Ramos (cell line): ENCODE data around the gene NBPF14.
"Not testable (repeated sequence)": the region's sequence is repeated elsewhere in the genome, so short reads cannot be mapped to it uniquely, and the experiment has no call there.

Experiments used
- in situ Hi-C: fragments of 300-500 bp; cut with MboI; formaldehyde crosslinking; loops from one replicate; pipeline ENCODE4 v1.14.3; 2022; ENCODE audit warnings: low sequenced_read_pairs; ENCODE audit not compliant: unreplicated experiment

Gene NBPF14, protein sequence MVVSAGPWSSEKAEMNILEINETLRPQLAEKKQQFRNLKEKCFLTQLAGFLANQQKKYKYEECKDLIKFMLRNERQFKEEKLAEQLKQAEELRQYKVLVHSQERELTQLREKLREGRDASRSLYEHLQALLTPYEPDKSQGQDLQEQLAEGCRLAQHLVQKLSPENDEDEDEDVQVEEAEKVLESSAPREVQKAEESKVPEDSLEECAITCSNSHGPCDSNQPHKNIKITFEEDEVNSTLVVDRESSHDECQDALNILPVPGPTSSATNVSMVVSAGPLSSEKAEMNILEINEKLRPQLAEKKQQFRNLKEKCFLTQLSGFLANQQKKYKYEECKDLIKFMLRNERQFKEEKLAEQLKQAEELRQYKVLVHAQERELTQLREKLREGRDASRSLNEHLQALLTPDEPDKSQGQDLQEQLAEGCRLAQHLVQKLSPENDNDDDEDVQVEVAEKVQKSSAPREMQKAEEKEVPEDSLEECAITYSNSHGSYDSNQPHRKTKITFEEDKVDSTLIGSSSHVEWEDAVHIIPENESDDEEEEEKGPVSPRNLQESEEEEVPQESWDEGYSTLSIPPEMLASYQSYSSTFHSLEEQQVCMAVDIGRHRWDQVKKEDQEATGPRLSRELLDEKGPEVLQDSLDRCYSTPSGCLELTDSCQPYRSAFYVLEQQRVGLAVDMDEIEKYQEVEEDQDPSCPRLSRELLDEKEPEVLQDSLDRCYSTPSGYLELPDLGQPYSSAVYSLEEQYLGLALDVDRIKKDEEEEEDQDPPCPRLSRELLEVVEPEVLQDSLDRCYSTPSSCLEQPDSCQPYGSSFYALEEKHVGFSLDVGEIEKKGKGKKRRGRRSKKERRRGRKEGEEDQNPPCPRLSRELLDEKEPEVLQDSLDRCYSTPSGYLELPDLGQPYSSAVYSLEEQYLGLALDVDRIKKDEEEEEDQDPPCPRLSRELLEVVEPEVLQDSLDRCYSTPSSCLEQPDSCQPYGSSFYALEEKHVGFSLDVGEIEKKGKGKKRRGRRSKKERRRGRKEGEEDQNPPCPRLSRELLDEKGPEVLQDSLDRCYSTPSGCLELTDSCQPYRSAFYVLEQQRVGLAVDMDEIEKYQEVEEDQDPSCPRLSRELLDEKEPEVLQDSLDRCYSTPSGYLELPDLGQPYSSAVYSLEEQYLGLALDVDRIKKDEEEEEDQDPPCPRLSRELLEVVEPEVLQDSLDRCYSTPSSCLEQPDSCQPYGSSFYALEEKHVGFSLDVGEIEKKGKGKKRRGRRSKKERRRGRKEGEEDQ (N-terminal part only)

DNA sequence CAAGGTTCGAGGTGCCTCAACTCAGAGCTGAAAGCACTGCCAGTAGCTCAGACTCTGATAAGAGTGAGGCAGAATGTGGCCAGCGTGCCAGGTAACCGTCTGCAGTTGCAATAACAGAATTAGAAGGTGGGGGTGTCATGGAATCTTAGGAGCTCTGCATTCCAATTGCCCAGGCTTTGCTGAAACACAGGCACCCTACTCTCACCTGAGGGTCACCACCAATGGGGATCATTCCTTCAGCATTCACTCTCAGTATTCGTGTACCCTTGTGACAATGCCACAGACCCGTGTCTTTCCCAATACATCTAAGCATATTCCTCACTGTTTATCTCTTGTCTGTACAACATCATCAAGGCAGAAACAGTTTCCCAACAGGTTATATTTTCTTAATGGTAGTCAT is at the start of gene NBPF14:
Gene NBPF14 (minus strand): TSS at position 101 of the 400 bp plus-strand sequence. CDS start 294 bp downstream, outside the sequence.
- in situ Hi-C loops: not testable (repeated sequence)

DNA sequence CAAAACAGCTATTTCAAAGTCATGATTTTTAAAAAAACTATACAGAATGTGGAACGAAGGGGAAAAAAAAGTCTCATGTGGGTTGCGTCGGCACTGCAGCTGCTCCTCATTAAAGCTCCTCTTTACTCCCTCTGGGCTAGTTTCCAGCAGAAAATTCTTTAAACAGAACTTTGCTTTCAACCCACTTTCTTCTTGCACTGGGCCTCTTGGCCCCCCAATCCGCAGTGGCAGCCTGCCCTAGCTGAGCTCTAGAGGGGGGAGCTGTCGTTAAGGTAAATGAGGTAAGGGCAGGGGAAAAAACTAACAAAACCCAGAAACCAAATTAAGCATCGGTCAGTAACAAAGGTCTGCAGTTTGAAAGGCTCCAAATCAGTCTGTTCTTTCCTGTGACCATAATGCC is 29.6 kb upstream of the NBPF14 start:
- in situ Hi-C loops: not testable (repeated sequence)

DNA sequence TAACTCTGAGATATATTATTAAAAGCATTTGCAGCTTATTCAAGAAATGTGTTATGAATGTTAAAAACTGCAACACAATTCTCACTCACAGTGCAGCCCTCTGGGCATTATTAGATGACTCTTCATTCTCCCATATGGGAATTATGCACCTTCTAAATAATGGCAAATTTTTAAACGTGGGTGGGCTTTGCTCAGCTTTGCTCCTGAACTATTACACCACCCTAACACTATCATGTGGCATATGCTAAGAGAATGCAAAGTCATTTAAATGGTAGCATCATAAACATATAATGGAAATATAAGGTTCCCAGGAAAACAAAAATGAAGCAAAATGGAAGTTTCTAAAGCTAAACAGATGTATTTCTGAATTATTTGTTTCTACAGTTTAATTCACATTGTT is 22.4 kb upstream of the NBPF14 start:
- in situ Hi-C loops: not testable (repeated sequence)

DNA sequence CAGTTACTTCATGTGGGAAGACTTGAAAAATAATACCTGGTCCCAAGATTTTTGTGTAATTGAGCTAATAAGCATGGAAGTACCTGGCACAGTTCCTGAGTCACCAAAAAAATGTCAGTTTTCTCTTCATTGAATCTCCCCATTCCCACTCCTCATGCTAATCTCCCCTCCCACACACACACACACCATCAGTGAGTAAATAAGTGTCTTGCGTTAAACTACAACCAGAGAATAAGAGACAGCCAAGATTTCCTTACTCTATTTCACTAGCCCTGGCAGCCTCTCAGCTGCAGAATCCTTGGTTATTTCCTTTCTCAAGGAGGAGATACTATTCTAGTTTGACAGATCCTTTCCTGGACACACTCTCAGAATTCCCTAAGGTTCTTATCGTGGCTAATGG is 9.5 kb upstream of the NBPF14 start:
- in situ Hi-C loops: not testable (repeated sequence)

DNA sequence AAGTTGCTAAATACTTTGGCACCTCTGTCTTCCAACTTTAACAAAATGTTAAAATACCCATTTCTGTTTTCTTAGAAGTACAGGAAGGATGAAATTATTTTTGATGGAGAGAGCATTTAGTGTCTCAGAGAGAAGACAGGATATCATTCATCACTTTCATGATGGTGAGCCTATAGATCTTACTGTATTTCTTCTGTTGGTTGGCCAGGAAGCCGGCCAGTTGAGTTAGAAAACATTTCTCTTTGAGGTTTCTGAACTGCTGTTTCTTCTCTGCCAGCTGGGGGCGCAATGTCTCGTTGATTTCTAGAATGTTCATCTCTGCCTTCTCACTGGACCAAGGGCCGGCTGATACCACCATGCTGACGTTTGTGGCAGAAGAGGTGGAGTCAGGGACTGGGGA is 451 bp downstream of the NBPF14 start:
- in situ Hi-C loops: not testable (repeated sequence)

DNA sequence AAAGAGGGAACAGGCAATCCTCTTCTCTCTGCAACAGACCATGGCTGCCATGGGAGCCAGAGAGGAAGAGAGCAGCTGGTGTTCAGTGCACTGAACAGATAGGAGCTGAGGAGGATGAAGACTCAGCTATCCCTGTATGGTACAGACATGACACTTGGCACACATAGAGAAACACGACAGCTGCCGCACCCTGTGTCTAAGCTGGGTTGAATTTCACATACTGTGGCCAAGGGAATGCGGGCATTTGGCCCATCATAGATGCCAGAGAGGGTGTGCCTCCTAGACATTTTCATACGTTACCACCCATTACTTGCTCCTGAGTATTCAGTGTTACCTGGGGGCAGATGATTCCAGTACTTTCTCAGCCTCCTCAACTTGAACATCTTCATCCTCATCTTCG is 4.7 kb downstream of the NBPF14 start:
- in situ Hi-C loops: not testable (repeated sequence)

DNA sequence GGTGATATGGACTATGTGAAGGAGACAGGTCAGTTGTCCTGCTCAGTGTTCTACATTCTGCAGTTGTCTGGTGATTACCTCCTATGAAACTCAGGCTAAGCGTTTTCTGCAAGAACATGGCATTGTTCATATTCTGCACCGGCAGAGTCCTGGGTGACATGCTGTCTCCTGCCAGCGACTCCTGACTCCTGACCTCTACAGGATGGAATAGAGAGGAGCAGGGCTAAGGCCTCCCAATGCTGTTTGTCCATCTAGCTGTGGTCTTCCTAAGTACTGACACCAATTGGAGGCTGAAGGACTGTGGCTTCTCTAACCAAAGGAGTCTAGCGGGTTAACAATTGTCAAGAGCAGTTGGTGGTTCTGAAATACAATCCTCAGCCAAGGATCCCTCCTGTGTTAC is 63.7 kb downstream of the NBPF14 start:
- in situ Hi-C loops: not testable (repeated sequence)

DNA sequence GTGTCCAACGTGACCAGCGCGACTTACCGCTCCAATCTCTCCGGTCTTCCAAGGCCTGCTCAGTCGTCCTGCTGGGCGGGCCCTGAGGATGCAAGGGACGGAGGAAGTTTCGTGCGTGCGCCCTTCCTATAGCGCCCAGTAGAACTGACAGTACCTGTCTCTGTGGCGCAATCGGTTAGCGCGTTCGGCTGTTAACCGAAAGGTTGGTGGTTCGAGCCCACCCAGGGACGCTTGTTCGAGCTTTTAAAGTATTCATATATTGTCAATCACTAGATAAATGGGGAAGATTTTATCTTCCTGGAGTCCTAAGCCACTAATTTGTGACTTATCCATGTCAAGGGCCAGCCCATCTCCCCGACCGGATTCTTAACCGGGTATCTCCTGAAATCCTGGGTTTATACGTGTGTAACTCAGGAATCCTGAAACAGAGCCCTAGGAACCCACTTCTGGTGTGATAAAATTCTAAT is 66.7 kb downstream of the NBPF14 start:
- in situ Hi-C loops: not testable (repeated sequence)

DNA sequence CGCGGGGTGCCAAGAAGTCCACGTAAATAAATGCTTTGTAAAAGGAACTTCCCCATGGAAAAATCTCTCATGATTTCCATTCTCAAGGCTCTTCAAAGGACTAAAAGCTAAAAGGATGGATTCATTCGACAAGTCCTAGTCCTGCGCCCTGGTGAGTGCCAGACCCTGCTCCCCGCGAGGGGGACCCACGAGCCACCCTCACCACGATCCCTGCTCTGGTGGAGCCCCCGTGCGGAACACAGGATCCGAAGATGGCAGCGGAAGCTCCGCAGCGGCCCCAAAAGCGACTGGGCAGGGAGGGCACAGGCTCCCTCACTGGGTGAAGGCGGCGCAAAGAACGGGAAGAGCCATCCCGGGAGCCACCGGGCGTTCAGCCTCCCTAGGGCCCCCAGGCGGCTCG is 67.2 kb downstream of the NBPF14 start:
- in situ Hi-C loops: not testable (repeated sequence)

DNA sequence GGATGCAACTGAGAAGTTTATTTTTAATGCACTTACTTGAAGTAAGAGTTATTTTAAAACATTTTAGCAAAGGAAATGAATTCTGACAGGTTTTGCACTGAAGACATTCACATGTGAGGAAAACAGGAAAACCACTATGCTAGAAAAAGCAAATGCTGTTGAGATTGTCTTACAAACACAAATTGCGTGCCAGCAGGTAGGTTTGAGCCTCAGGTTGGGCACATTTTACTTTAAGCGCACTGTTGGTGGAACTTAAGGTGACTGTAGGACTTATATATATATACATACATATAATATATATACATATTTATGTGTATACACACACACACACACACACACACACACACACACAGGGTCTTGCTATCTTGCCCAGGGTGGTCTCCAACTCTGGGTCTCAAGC is 69.2 kb downstream of the NBPF14 start:
- in situ Hi-C loops: not testable (repeated sequence)

DNA sequence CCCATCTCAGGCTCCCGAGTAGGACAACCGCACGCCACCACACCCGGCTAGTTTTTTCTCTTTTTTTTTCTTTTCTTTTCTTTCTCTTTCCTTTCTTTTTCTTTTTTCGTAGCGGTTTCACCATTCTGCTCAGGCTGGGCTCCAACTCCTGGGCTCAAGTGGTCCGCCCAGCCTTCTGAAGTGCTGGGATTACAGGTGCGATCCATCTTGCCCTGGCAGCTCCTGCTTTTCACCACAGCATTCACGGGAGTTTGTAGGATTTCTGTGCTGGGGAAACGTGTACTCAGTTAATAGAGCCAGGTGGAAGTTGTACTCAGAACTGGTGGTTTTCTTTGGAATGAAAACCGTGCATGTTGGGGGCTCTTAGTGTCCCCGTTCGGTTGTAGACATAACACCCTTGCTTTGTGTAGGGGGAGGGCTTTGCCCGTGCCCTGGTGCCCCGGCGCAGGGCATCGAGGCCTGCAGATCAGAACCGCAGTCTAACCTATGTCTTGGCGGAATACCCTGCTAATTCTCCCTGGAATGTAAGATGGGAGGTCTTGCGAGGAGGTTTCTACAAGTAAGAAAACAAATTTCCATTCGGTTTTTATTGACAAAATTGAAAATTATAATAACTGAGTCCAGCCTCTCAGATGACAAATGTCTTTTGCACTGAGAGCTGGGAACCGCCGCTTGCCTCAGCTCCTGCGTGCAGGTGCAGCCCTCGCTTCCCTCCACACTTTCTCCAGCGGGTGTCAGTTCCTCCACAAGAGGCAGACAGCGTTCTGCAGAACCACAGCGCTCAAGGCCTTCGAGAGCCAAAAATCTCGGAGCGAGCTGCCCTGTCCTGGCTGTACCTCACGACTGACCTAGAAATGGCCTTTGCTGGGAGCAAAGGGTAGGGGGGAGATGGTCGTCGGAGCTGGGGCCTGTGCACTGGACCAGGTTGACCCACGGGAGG is 72.3 kb downstream of the NBPF14 start:
- in situ Hi-C loops: not testable (repeated sequence)

DNA sequence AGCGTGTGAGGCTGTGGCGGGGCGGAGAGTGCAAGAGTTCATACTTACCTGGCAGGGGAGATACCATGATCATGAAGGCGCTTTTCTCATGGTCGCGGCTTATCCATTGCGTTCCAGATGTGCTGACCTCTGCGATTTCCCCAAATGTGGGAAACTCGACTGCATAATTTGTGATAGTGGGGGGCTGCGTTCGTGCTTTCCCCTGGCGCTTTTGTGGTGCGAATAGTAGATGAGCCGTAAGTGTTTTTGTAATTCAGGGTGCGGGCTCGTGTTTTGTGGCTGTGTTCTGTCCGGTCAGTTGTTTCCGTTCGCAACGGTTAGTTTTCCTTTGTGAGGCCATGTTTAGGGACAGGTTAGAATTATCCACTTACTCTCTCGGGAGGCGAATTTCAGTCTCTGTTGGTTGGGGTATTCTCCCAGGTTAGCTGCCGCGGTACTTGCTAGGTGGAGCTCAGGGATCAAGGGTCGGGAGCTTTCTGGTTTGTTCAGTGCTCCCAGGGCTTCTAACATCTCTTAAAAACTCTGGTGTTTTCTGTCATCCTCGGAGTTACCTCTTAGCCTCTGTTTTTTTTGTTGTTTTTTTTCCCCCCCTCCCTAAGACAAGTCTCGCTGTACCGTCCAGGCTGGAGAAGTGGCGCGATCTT is 73.1 kb downstream of the NBPF14 start:
- in situ Hi-C loops: not testable (repeated sequence)

DNA sequence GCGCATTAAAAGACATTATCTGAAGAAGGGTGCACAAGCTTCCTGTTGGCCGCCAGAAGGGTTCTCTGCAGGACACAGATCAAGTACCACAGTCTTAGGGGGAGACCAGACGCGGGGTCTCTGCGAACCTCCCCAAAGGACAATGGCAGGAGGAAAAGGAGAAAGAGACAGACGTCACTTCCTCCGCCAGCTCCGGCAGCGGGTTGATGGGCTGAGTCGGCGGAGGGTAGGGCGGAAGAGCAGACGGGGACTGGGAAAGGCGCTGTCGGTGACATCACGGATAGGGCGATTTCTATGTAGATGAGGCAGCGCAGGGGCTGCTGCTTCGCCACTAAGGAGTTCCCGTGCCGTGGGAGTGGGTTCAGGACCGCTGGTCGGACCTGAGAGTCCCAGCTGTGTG is 73.7 kb downstream of the NBPF14 start:
- in situ Hi-C loops: not testable (repeated sequence)

DNA sequence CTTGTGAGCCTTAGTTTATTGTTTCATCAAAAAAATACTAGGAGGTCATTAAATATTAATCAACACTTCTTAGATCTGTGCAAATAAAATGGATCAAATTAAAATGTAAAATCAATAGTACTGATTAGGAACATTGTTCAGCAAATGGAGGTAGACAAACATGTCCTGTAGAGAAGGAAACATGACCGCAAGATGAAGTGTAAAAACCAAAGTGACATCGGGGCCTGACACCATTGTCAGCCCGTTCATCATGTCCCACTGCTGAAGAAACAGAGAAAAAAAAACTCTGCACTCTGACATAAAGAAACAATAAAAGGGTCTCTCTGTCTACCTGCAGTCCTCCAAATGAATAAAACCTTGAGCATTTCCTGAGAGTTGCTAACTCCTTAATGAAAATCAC is 81.5 kb downstream of the NBPF14 start:
- in situ Hi-C loops: not testable (repeated sequence)

DNA sequence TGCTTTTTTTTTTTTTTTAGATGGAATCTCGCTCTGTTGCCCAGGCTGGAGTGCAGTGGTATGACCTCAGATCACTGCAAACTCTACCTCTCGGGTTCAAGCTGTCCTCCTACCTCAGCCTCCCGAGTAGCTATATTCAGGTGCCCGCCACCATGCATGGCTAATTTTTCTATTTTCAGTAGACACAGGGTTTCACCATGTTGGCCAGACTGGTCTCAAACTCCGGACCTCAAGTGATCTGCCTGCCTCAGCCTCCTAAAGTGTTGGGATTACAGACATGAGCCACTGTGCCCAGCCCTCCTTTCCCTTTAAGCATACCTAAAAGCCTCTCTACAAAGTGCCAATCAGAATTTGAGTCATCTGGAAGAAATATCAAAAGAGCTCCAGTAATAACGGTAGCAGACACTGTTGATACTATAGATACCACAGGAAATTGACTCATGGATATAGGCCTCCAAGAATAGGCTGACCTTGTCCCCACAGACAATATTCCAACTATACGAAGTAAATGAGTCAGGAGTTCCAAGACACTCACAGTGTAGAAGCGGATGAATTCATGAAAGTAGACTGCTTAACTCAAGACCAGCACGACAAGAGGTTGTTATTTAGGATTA is 83.1 kb downstream of the NBPF14 start:
- in situ Hi-C loops: not testable (repeated sequence)

DNA sequence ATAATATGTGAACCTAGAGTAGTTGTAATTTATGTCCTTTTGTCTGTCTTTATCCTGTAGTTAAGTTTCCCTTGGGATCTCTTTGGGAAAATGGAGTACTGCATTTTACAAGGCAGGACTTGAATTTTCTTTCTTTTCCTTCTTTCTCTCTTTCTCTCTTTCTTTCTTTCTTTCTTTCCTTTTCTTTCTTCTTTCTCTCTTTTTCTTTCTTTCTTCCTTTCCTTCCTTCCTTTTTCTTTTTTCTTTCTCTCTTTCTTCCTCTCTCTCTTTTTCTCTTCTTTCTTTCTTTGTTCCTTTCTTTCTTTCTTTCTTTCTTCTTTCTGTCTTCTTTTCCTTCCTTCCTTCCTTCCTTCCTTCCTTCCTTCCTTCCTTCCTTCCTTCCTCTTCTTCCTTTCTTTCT is 101.9 kb downstream of the NBPF14 start:
- in situ Hi-C loops: not testable (repeated sequence)

DNA sequence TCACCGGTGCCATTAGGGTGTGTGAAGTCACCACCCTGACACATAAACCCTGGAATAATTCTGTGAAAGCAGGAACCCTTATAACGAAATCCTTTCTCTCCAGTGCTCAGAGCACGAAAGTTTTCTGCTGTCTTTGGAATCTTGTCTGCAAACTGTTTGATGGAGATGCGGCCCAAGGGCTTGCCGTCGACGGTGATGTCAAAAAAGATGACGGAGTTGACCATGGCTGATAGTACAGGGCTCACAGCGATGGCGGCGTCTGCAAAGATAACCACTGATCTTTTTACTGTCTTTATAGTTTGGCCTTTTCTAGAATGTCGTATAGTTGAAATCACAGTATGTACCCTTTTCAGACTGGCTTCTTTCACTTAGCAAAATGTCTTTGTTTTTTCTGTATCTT is 112.8 kb downstream of the NBPF14 start, which contains the start of gene PPIAL4G:
Gene PPIAL4G (minus strand): TSS at position 274 of the 400 bp plus-strand sequence. CDS start 50 bp downstream, at position 224.
- in situ Hi-C loops: not testable (repeated sequence)
